ENCODE data around the gene NF1. TPM values are rescaled to one million over a fixed set of nuclear protein-coding genes. Genes with fewer than 3 reads are reported as not detected.
A peak's percentile ranks its signal among the peaks of the same experiment; 100 is the strongest.

NF1 gene
- total RNA-seq, 1 donor from 2014 or later: 69.9 TPM

- no peaks in the 10 kb centered on the region for H3K36me3 Mint-ChIP-seq
- no peak for TF ChIP-seq CTCF (conservative IDR thresholded peaks at IDR 0.05)
- peak; percentile 58 for DNase-seq (ENCODE audit: extremely low spot score, unreplicated experiment)
- peak overlapping the region; percentile 74 for H3K4me3 Mint-ChIP-seq
- no peaks in the 10 kb centered on the region for H3K9me3 Mint-ChIP-seq
- no peak overlapping the region for H3K27ac Mint-ChIP-seq
- peaks cover 11% of the 10 kb centered on the region for H3K4me1 Mint-ChIP-seq (ENCODE audit: unreplicated experiment)
- H3K27me3 Mint-ChIP-seq: peaks cover 65% of the 10 kb centered on the region
Observed at GRCh38 chr17:31392856-31393748, 298.3 kb downstream of the NF1 start.

GRCh38 chr17:31393749-31394146 is 299.0 kb downstream of the NF1 start:
- H3K4me1 Mint-ChIP-seq (ENCODE audit: unreplicated experiment): peaks cover 11% of the 10 kb centered on the region
- no peak for TF ChIP-seq CTCF (conservative IDR thresholded peaks at IDR 0.05)
- peaks cover 67% of the 10 kb centered on the region for H3K27me3 Mint-ChIP-seq
- peak overlapping the region; percentile 74 for H3K4me3 Mint-ChIP-seq
- no peaks in the 10 kb centered on the region for H3K36me3 Mint-ChIP-seq
- DNase-seq (ENCODE audit: extremely low spot score, unreplicated experiment): peak; percentile 25
- H3K27ac Mint-ChIP-seq: no peak overlapping the region
- H3K9me3 Mint-ChIP-seq: no peaks in the 10 kb centered on the region

GRCh38 chr17:31394544-31394943 is 299.8 kb downstream of the NF1 start:
- Mint-ChIP-seq H3K27me3 (peaks cover 60% of the 10 kb centered on the region), H3K4me3 (peak overlapping the region; percentile 66), H3K9me3 (no peaks in the 10 kb centered on the region), H3K36me3 (no peaks in the 10 kb centered on the region), H3K4me1 (ENCODE audit: unreplicated experiment) (peaks cover 8% of the 10 kb centered on the region), H3K27ac (no peak overlapping the region)
- DNase-seq (ENCODE audit: extremely low spot score, unreplicated experiment): peak; percentile 84
- no peak for TF ChIP-seq CTCF (conservative IDR thresholded peaks at IDR 0.05)

- peak; percentile 50 for DNase-seq (ENCODE audit: extremely low spot score, unreplicated experiment)
- no peak overlapping the region for H3K4me3 Mint-ChIP-seq
- no peak overlapping the region for H3K27ac Mint-ChIP-seq
- no peaks in the 10 kb centered on the region for H3K9me3 Mint-ChIP-seq
- peaks cover 45% of the 10 kb centered on the region for H3K27me3 Mint-ChIP-seq
- TF ChIP-seq CTCF (conservative IDR thresholded peaks at IDR 0.05): no peak
- peaks cover 4% of the 10 kb centered on the region for H3K4me1 Mint-ChIP-seq (ENCODE audit: unreplicated experiment)
- no peaks in the 10 kb centered on the region for H3K36me3 Mint-ChIP-seq
Observed at GRCh38 chr17:31397256-31397939, 302.6 kb downstream of the NF1 start.

GRCh38 chr17:31398381-31399311 is 303.9 kb downstream of the NF1 start:
- Mint-ChIP-seq H3K27ac (no peak overlapping the region), H3K27me3 (peaks cover 33% of the 10 kb centered on the region), H3K4me3 (no peak overlapping the region), H3K36me3 (no peaks in the 10 kb centered on the region), H3K9me3 (no peaks in the 10 kb centered on the region), H3K4me1 (ENCODE audit: unreplicated experiment) (peaks cover 4% of the 10 kb centered on the region)
- DNase-seq (ENCODE audit: extremely low spot score, unreplicated experiment): peak; percentile 48
- TF ChIP-seq CTCF (conservative IDR thresholded peaks at IDR 0.05): no peak

Measured in type B pancreatic cell (in vitro differentiated cells).